ENCODE results near the gene GIGYF2.

GIGYF2 gene

GRCh38 chr2:232749331-232749730 is 52.2 kb downstream of the GIGYF2 start:
- no peak for DNase-seq (ENCODE audit: low read depth, low spot score)

- DNase-seq (ENCODE audit: low read depth, low spot score): no peak
These were observed 53.1 kb downstream of the GIGYF2 start for GRCh38 chr2:232750135-232750671.

- no peak for DNase-seq (ENCODE audit: low read depth, low spot score)
These were observed 60.8 kb downstream of the GIGYF2 start for GRCh38 chr2:232757905-232758304.

- no peak for DNase-seq (ENCODE audit: low read depth, low spot score)
These were observed 64.3 kb downstream of the GIGYF2 start for GRCh38 chr2:232761301-232761907.

GRCh38 chr2:232767866-232768265 is 70.7 kb downstream of the GIGYF2 start:
- DNase-seq (ENCODE audit: low read depth, low spot score): no peak

GRCh38 chr2:232770207-232770606 is 73.1 kb downstream of the GIGYF2 start:
- DNase-seq (ENCODE audit: low read depth, low spot score): no peak

- DNase-seq (ENCODE audit: low read depth, low spot score): no peak
These were observed 74.7 kb downstream of the GIGYF2 start for GRCh38 chr2:232771870-232772269.

DNA sequence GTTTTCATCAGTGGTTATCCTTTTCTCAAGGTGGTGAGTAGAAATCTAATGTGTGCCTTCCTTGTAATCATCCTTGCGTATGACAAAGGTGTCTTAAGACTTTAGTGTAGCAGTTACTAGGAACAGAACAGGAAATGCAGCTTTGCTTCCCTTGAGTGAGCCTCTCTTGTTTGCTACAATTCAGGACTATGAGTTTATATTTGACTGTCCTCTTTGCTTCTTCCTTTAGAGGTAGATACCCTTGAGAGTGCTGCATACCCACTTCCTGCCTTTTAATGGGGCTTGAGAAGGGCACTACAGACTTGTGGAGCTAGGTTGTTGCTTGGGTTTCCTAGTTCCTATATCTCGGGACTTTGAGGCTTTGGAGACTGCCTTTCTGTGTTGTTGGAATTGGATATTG is 75.4 kb downstream of the GIGYF2 start:
- no peak for DNase-seq (ENCODE audit: low read depth, low spot score)

DNA sequence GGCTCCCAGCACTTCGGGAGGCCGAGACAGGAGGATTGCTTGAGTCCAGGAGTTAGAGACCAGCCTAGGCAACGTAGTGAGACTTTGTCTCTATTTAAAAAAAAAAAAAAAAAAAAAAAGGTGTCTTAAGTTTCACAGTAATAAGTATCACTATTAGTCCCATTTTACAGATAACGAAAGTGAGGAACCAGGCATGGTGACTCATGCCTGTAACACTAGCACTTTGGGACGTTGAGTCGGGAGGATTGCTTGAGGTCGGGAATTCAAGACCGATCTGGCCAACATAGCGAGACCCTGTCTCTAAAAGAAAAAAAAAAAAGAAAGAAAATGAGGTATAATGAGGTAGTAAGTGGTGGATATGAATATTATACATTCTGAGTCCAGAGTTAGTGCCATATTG is 76.7 kb downstream of the GIGYF2 start:
- DNase-seq (ENCODE audit: low read depth, low spot score): no peak

- no peak for DNase-seq (ENCODE audit: low read depth, low spot score)
These were observed 79.3 kb downstream of the GIGYF2 start, which contains the start of gene KCNJ13 for GRCh38 chr2:232776435-232776834. Gene KCNJ13, minus strand, starts transcription at chr2:232776565. Its CDS starts 5,203 bp downstream, at chr2:232771362.

DNA sequence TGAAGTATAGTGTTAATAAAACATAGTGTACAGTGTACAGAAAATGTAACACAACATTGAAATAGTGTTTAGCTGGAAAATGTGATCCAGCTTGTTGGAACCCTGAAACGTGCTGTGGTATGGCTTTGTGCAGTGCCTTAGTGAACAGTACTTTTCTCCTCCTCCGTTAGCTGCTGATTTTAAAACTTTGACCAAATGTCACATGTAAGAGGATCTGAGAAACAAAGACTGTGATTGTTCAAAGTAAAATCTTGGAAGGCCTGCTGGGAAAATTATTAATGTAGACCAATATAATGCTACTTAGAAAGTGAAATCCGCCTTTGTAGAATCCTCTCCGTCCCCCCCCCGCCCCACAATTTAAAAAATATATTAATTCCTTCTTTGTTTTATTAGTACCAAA is 80.1 kb downstream of the GIGYF2 start:
- DNase-seq (ENCODE audit: low read depth, low spot score): no peak

DNA sequence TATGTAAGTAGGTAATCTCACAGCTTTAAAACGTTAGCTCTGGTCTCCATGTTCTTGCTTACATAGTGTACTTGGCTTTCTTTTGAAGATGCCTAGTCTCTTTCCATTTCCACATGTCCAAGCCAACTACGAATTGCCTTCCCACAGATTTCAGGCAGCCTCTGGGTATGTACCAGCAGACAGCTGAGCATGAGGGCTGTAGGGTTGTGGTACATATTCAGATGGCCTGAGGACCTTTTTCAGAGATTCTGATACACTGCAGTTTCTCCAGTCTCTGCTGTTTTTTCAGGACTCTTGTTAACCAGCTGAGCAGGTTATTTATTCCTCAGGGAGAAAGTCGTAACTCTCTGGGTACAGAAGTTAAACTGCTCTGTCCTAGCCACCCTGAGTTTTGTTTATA is 82.3 kb downstream of the GIGYF2 start:
- no peak for DNase-seq (ENCODE audit: low read depth, low spot score)

DNA sequence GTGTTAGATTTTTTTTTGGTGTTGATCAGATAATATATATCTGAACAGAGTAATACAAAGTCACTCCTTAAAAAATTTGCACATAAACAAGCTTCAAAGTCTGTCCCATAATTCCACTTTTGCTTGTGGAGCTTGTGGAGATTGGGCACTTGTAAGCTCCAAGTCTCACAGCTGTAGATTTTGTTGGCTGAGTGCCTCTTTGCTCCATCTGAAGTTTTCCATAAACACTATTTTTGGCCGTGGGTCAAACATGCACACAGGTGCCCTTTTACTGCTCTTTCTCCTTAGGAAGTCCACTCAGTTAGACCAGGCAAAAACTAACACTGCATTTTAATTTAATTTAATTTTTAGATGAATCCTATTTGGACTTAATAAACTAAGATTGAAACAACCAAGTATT is 82.8 kb downstream of the GIGYF2 start:
- no peak for DNase-seq (ENCODE audit: low read depth, low spot score)

GRCh38 chr2:232781765-232782164 is 84.6 kb downstream of the GIGYF2 start:
- no peak for DNase-seq (ENCODE audit: low read depth, low spot score)

DNA sequence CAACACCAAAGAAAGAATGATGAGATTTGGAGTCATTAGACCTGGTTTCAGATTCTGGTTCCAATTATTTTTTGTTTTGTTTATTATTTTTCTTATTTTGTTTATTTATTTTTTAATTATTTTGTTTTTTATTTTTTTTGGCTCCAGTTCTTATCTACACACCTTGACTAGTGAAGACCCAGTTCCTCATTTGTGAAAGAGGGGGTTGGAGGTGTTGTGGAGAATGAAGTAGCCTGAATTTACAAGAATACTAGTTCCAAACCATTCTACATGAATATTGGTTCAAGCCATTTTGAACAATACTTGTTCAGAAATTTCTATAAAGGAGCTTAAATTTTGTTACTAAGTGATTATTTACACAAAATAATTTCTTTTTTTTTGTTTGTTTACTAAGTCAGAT is 86.1 kb downstream of the GIGYF2 start:
- DNase-seq (ENCODE audit: low read depth, low spot score): no peak

GRCh38 chr2:232787806-232788205 is 90.7 kb downstream of the GIGYF2 start:
- DNase-seq (ENCODE audit: low read depth, low spot score): no peak

DNA sequence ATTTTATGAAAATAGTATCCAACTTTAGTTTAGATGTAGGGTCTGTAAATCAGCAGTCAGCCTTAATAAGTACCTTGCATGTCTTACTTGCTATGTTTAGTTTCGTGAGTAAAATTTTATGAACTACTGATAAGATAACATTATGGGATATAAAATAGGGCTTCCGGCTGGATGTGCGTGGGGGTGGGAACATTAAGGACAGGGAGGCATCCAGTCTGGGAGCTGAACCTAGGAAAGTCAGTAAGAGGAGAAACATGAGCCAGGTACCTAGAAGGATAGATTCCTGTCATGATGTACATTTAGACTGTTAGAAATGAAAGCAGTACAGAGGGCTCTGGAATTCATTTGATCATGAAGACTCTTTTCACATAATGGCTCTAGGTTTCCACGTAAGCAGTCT is 92.0 kb downstream of the GIGYF2 start:
- no peak for DNase-seq (ENCODE audit: low read depth, low spot score)

DNA sequence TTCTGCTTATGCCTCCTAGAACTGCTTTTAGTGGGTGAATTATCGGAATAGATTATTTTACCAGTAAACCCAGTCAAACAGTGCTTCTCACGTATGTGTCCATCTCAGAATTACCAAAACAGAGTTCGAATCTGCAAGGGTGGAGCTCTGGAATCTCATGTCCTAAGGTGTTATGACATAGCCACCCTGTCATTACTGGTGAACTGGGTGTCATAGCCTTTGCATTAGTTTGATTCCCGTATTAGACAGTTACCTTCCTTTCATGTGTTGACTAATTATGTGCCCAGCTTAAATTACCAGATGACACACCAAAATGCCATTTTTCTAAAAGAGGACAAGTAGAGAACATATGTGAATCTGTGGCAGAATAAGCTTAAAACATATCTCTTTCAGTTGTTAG is 94.4 kb downstream of the GIGYF2 start:
- DNase-seq (ENCODE audit: low read depth, low spot score): no peak

- no peak for DNase-seq (ENCODE audit: low read depth, low spot score)
These were observed 96.1 kb downstream of the GIGYF2 start for GRCh38 chr2:232793271-232793670.

DNA sequence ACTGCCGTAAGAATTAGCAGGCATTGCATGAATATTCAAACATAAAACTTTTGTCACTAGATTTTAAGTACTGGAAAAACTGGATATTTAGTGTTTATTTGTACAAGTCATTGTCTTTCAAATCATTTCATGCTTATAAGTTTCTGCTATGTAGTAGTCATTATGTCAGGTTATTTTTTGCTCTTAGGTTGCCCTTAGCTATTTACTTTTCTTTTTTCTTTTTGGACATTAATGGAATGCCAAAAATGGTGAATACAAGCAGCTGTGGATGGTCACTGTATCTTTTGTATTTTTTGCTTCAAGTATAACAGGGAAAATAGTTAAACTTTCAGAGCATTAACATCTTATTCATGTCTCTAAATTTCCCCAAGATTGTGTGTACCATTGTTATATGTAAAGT is 97.8 kb downstream of the GIGYF2 start:
- no peak for DNase-seq (ENCODE audit: low read depth, low spot score)

- no peak for DNase-seq (ENCODE audit: low read depth, low spot score)
These were observed 98.8 kb downstream of the GIGYF2 start for GRCh38 chr2:232795920-232796319.

DNA sequence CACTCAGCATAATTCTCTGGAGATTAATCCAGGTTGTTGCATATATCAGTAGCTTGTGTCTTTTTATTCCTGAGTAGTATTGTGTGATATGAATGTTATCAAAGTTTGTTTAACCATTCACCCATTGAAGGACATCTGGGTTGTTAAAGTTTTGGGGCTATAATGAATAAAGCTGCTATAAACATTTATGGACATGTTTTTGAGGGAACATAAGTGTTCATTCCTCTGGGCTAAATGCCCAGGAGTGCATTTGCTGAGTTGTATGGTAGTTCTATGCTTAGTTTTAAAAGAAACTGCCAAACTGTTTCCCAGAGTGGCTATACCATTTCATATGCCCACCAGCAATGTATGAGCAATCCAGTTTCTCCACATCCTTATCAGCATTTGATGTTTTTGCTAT is 101.1 kb downstream of the GIGYF2 start:
- no peak for DNase-seq (ENCODE audit: low read depth, low spot score)

GRCh38 chr2:232800166-232800565 is 103.0 kb downstream of the GIGYF2 start:
- no peak for DNase-seq (ENCODE audit: low read depth, low spot score)

DNA sequence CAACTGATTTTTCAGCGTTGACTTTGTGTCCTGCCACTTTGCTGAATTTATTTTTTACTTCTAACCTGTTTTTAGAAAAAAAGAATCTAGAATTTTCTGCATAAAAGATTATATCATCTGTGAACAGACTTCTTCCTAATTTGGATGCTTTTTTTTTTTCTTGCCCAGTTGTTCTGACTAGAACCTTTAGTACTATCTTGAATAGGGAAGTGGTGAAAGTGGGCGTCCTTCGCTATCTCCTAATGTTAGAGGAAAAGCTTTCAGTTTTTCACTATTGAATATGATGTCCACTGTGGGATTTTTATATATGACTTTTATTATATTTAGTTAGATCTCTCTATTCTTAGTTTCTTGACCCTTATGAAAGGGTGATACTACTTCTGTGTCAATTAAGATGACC is 105.0 kb downstream of the GIGYF2 start:
- DNase-seq (ENCODE audit: low read depth, low spot score): no peak
